ENCODE data around the gene CPO.

The CPO gene

DNA sequence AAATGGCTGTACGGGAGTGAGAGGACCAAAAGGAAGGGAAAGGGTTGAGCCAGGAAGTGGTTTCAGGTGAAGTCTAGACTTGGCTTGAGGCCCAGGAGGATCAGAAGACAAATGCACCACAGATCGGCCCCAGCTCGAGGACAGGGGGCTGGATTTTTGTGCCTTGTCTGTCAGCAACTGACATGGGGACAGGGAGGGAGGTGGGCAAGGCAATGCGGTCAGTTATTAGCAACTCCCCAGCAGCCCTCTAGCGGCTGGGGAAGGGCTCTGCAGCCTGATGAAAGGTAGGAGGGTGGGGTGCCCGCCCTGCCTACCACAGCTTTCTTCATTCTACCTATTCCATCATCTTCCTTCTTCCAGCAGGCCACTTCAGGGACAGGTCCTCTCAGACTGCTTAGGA is 50.0 kb downstream of the CPO start:
- H3K36me3 ChIP-seq (ENCODE audit: control insufficient read depth in 1 of 2, insufficient read depth in 2 of 2, low read length in 2 of 2): no peaks in the 10 kb centered on the region
- H3K4me3 ChIP-seq (ENCODE audit: low read depth in 1 of 2, low read length in 2 of 2): no peak overlapping the region
- H3K9me3 ChIP-seq (ENCODE audit: control insufficient read depth in 1 of 2, low read length in 2 of 2): no peaks in the 10 kb centered on the region
- H3K27ac ChIP-seq (ENCODE audit: low read length): no peak overlapping the region
- peaks cover 0 to 9% of the 10 kb centered on the region in 2 donors for H3K4me1 ChIP-seq (ENCODE audit: control insufficient read depth in 1 of 2, insufficient read depth in 2 of 2, low read length in 2 of 2)
- H3K27me3 ChIP-seq (ENCODE audit: low read depth, low read length): no peaks in the 10 kb centered on the region

DNA sequence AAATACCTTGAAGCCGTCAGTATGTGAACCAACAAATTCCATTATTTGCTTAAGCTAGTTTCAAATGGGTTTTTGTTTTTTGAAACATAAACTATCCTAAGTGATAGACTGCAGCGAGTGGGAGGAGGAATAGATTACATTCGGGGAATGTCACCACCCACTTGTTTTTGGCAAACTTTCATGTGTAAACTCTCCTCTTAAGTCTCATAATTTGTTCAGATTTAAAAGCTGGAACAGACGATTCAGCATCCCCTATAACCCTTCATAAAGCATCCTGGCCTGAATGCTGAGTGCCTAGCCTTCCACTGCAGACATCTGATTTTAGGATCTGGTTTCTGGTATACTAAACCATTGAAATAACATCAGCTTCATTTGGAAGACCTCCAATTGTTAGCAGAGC is 51.0 kb downstream of the CPO start:
- no peaks in the 10 kb centered on the region for H3K9me3 ChIP-seq (ENCODE audit: control insufficient read depth in 1 of 2, low read length in 2 of 2)
- no peaks in the 10 kb centered on the region for H3K36me3 ChIP-seq (ENCODE audit: control insufficient read depth in 1 of 2, insufficient read depth in 2 of 2, low read length in 2 of 2)
- no peak overlapping the region for H3K27ac ChIP-seq (ENCODE audit: low read length)
- H3K4me3 ChIP-seq (ENCODE audit: low read depth in 1 of 2, low read length in 2 of 2): no peak overlapping the region
- H3K27me3 ChIP-seq (ENCODE audit: low read depth, low read length): no peaks in the 10 kb centered on the region
- H3K4me1 ChIP-seq (ENCODE audit: control insufficient read depth in 1 of 2, insufficient read depth in 2 of 2, low read length in 2 of 2): peaks cover 0 to 9% of the 10 kb centered on the region in 2 donors

DNA sequence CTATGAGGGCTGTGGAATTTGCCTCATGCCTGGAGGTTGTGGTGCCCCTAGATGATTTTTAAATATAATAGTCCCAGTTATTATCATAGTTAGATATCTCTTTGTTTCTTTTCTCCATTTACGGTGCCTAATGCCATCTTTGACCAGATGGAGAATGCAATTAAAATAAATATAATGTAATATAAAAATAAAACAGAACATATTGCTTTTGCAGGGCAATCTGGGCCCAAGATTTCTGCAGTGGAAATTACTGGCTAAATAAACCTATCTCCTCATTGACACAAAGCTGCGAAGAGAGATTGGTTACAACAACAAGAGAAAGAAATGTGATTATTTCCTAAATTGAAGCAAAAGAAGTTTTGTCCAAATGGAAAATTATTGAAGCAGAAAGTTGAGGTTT is 51.8 kb downstream of the CPO start:
- no peaks in the 10 kb centered on the region for H3K9me3 ChIP-seq (ENCODE audit: control insufficient read depth in 1 of 2, low read length in 2 of 2)
- H3K27ac ChIP-seq (ENCODE audit: low read length): no peak overlapping the region
- no peaks in the 10 kb centered on the region for H3K27me3 ChIP-seq (ENCODE audit: low read depth, low read length)
- H3K4me3 ChIP-seq (ENCODE audit: low read depth in 1 of 2, low read length in 2 of 2): no peak overlapping the region
- peaks cover 0 to 9% of the 10 kb centered on the region in 2 donors for H3K4me1 ChIP-seq (ENCODE audit: control insufficient read depth in 1 of 2, insufficient read depth in 2 of 2, low read length in 2 of 2)
- no peaks in the 10 kb centered on the region for H3K36me3 ChIP-seq (ENCODE audit: control insufficient read depth in 1 of 2, insufficient read depth in 2 of 2, low read length in 2 of 2)

DNA sequence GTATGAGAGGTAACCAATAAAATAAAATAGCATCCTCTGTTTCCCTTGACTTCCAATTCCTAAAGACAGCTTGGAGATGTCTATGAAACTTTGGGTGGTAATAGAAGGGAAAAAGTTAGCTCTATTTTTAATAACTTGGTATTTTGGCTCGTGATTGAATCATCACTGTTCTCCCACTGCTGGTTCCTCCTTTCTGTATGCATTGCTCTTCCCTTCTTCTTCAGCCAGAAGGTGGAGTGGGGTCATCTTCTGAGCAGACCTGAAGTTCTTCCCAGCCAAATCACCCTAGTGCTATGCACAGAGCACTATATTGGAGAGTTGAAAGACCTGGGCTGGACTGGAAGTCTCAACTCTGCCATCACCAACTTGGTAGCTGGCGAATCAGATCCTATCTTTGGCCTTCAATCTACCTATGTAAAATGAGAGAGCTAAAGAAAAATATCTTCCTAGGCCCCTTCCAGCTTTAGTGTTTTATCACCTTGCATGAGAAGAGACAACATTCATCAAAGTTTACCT is 54.1 kb downstream of the CPO start:
- Histone ChIP-seq H3K4me1 (ENCODE audit: control insufficient read depth in 1 of 2, insufficient read depth in 2 of 2, low read length in 2 of 2) (peaks cover 0 to 9% of the 10 kb centered on the region in 2 donors), H3K4me3 (ENCODE audit: low read depth in 1 of 2, low read length in 2 of 2) (no peak overlapping the region), H3K36me3 (ENCODE audit: control insufficient read depth in 1 of 2, insufficient read depth in 2 of 2, low read length in 2 of 2) (no peaks in the 10 kb centered on the region), H3K9me3 (ENCODE audit: control insufficient read depth in 1 of 2, low read length in 2 of 2) (no peaks in the 10 kb centered on the region), H3K27me3 (ENCODE audit: low read depth, low read length) (no peaks in the 10 kb centered on the region), H3K27ac (ENCODE audit: low read length) (no peak overlapping the region)

DNA sequence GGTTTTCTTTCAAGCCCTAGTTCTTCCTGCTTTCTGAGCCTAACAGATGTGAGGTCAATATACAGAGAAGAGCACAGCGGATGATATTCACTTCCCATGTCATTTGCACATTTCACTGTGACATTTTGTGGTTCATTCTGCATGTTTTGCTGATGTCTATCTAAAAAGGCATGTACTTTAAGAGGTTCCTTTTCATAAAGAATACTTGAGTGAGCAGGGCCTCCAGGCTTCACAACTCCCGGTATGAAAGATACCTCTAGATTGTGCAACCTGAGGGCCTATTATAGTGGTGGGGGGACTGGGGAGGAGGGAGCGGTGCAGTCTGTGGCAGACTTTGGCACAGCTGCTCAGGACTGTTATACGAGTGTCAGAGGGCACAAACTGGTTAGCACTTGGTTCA is 54.6 kb downstream of the CPO start:
- H3K9me3 ChIP-seq (ENCODE audit: control insufficient read depth in 1 of 2, low read length in 2 of 2): no peaks in the 10 kb centered on the region
- no peak overlapping the region for H3K27ac ChIP-seq (ENCODE audit: low read length)
- H3K4me3 ChIP-seq (ENCODE audit: low read depth in 1 of 2, low read length in 2 of 2): no peak overlapping the region
- H3K27me3 ChIP-seq (ENCODE audit: low read depth, low read length): no peaks in the 10 kb centered on the region
- no peaks in the 10 kb centered on the region for H3K36me3 ChIP-seq (ENCODE audit: control insufficient read depth in 1 of 2, insufficient read depth in 2 of 2, low read length in 2 of 2)
- peaks cover 0 to 9% of the 10 kb centered on the region in 2 donors for H3K4me1 ChIP-seq (ENCODE audit: control insufficient read depth in 1 of 2, insufficient read depth in 2 of 2, low read length in 2 of 2)

DNA sequence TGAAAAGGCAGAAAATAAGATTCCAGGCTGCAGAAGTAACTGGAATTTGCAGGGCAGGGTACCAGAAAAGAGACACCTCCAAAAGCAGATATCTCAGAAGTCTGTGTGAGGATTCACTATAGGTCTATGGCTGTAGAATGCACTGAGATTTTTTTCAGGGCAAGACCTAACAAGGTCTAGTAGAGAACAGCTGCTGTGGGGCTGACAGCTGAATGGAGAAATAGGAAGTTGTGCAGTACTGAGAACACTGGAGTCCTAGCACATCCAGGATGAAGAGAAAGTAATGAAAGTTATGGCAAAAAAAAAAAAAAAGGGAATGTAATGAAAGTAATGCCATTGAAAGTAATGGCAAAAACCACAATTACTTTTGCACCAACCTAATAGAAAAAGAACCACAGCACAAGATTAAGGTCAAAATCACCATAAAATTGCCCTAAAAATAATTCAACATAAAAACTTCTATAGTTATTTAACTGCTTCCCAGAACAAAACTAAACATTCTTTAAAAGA is 57.3 kb downstream of the CPO start:
- H3K27me3 ChIP-seq (ENCODE audit: low read depth, low read length): no peaks in the 10 kb centered on the region
- H3K4me1 ChIP-seq (ENCODE audit: control insufficient read depth in 1 of 2, insufficient read depth in 2 of 2, low read length in 2 of 2): no peaks in the 10 kb centered on the region
- no peak overlapping the region for H3K27ac ChIP-seq (ENCODE audit: low read length)
- peaks cover 0 to 3% of the 10 kb centered on the region in 2 donors for H3K9me3 ChIP-seq (ENCODE audit: control insufficient read depth in 1 of 2, low read length in 2 of 2)
- H3K4me3 ChIP-seq (ENCODE audit: low read depth in 1 of 2, low read length in 2 of 2): no peak overlapping the region
- no peaks in the 10 kb centered on the region for H3K36me3 ChIP-seq (ENCODE audit: control insufficient read depth in 1 of 2, insufficient read depth in 2 of 2, low read length in 2 of 2)

DNA sequence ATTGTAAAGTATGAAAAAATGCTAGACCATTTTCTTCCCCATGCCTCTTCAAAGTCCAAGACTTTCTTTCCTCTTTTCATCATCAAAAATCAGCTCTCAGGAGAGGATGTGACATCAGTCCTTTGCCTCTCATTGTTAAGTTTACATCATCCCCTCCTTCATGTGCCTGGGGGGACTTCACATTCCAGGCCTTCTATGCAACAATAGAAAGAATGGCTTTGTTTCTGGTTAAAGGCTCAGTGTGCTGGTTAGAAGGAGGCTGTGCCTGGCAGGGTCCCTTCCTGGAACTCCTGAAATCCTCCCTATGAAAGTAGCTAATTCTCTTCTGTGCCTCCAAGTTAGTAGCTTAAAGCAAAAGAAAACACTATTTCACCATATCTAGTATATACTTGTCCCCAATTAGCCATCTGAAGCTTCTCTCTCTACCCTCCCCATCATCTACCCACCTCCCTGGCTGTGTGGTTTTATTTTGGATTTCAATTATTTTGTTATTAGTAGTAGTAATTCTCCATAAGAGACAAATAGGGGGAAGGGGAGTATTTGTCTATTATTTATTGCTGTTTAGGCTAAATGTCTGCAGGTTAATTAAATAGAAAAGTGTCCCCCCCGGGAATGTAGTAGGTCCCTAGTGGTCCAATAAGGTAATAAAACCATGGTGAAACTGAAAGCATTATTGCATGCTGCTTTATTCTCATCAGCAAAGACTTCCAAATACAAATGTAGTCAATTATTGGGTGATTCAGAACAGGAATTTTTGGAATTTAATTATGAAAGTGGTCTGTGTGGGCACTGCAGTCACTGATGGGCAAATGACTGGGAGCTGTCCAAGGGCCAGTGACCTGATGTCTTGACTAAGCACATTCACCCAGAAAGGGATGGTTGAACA is 69.0 kb downstream of the CPO start:
- Histone ChIP-seq H3K9me3 (ENCODE audit: control insufficient read depth in 1 of 2, low read length in 2 of 2) (no peaks in the 10 kb centered on the region), H3K4me1 (ENCODE audit: control insufficient read depth in 1 of 2, insufficient read depth in 2 of 2, low read length in 2 of 2) (no peaks in the 10 kb centered on the region), H3K36me3 (ENCODE audit: control insufficient read depth in 1 of 2, insufficient read depth in 2 of 2, low read length in 2 of 2) (no peaks in the 10 kb centered on the region), H3K27ac (ENCODE audit: low read length) (no peak overlapping the region), H3K27me3 (ENCODE audit: low read depth, low read length) (no peaks in the 10 kb centered on the region), H3K4me3 (ENCODE audit: low read depth in 1 of 2, low read length in 2 of 2) (no peak overlapping the region)

DNA sequence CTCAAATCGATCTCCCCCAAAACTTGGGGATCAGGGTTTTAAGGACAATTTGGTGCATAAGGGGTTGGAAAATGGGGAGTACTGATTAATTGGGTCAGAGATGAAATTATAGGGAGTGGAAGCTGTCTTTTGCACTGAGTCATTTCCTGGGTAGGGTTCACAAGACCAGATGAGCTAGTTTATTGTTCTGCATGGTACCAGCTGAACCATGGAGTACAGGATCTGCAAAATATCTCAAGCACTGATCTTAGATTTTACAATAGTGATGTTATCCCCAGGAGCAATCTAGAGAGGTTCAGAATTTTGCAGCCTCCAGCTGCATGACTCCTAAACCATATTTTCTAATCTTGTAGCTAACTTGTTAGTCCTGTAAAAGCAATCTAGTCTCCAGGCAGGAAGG is 73.1 kb downstream of the CPO start:
- no peaks in the 10 kb centered on the region for H3K9me3 ChIP-seq (ENCODE audit: control insufficient read depth in 1 of 2, low read length in 2 of 2)
- no peak overlapping the region for H3K4me3 ChIP-seq (ENCODE audit: low read depth in 1 of 2, low read length in 2 of 2)
- no peaks in the 10 kb centered on the region for H3K36me3 ChIP-seq (ENCODE audit: control insufficient read depth in 1 of 2, insufficient read depth in 2 of 2, low read length in 2 of 2)
- H3K4me1 ChIP-seq (ENCODE audit: control insufficient read depth in 1 of 2, insufficient read depth in 2 of 2, low read length in 2 of 2): no peaks in the 10 kb centered on the region
- no peaks in the 10 kb centered on the region for H3K27me3 ChIP-seq (ENCODE audit: low read depth, low read length)
- no peak overlapping the region for H3K27ac ChIP-seq (ENCODE audit: low read length)

DNA sequence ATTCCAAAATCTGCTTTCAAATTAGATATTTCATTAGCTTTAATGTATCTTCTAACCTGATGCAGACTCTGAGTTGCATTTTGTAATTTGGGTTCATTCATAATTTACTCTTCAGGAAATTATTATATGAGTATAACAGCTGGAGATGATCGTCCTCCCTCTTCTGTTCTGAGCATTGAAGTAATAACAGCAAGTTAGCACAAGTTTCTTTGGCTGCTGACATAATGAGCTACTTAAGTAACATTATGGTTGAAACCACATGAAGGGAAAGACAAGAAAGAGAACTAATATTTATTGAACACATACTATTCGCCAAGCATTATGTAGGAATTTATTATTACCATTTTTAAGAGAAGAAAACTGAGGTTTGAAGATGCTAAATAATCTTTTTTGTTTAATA is 75.1 kb downstream of the CPO start:
- no peaks in the 10 kb centered on the region for H3K27me3 ChIP-seq (ENCODE audit: low read depth, low read length)
- H3K36me3 ChIP-seq (ENCODE audit: control insufficient read depth in 1 of 2, insufficient read depth in 2 of 2, low read length in 2 of 2): no peaks in the 10 kb centered on the region
- no peaks in the 10 kb centered on the region for H3K4me1 ChIP-seq (ENCODE audit: control insufficient read depth in 1 of 2, insufficient read depth in 2 of 2, low read length in 2 of 2)
- no peaks in the 10 kb centered on the region for H3K9me3 ChIP-seq (ENCODE audit: control insufficient read depth in 1 of 2, low read length in 2 of 2)
- H3K4me3 ChIP-seq (ENCODE audit: low read depth in 1 of 2, low read length in 2 of 2): no peak overlapping the region
- no peak overlapping the region for H3K27ac ChIP-seq (ENCODE audit: low read length)

DNA sequence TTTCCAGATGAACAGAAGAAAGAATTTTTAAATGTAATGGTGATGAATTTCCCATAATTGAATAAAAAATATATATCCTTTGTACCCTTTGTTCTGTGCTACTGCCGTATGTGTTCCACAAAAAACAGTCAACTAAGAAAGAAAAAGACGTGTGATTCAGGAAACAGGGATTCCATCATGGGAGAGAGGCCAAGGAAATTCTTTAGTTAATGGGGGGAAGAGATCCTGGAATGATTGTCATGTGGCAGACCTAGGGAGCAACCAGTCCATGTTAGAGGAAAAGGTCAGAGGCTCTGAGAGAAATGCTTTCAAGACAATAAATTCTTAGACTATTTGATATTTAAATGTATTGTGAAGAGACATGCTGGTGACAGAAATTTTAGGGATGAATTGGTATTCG is 76.6 kb downstream of the CPO start:
- no peaks in the 10 kb centered on the region for H3K9me3 ChIP-seq (ENCODE audit: control insufficient read depth in 1 of 2, low read length in 2 of 2)
- H3K4me1 ChIP-seq (ENCODE audit: control insufficient read depth in 1 of 2, insufficient read depth in 2 of 2, low read length in 2 of 2): no peaks in the 10 kb centered on the region
- H3K36me3 ChIP-seq (ENCODE audit: control insufficient read depth in 1 of 2, insufficient read depth in 2 of 2, low read length in 2 of 2): no peaks in the 10 kb centered on the region
- no peak overlapping the region for H3K27ac ChIP-seq (ENCODE audit: low read length)
- no peaks in the 10 kb centered on the region for H3K27me3 ChIP-seq (ENCODE audit: low read depth, low read length)
- H3K4me3 ChIP-seq (ENCODE audit: low read depth in 1 of 2, low read length in 2 of 2): no peak overlapping the region

All from muscle layer of duodenum (tissue), 2 donors.